Heart left ventricle (tissue), 13 donors: ENCODE measurements around the gene ZNF275.

ENCODE experiments used
- CTCF ChIP-seq, 12 donors: fragments of 200-600 bp; sonication (generic) in 4 of 12; IDR thresholded peaks; one replicate each; pipeline versions ENCODE4 v1.5.0 to v1.8.0; 2018 to 2022; ENCODE audit warnings: antibody characterized with exemption in 12 of 12, mild to moderate bottlenecking in 5 of 12
- POLR2A ChIP-seq, 2 donors: fragments of 450-650 bp; IDR thresholded peaks; one replicate each; pipeline ENCODE4 v1.6.1; 2017; ENCODE audit warnings: antibody characterized with exemption in 2 of 2, mild to moderate bottlenecking in 2 of 2, moderate library complexity in 2 of 2
- donor health status: ischemic (EF 13 %, LVEDD 7.1; RV severe dilation, severe dysfunction).
- donor health status: DM: no; HTN: yes; CAD: no.
- donor health status: DM: no; HTN: no; CAD: no.
- donor health status: ischemic (EF 25% LVEDD 6.9; RV normal size, moderate dysfunction).
- donor health status: ischemic (EF 25% LVEDD 5.7; RV mildly dilated, moderate dysfunction).
- donor health status: ischemic (EF 35%, LVEDD 5.7; RV mildly dilated, moderate dysfunction).
- donor health status: nonischemic (EF 11% LVEDD 7.7; RV severe dilation, severe dysfunction).
- donor health status: DM: yes; HTN: yes; CAD: no.
- donor health status: PGD.
- donor health status: ischemic (EF 29% LVEDD 5.4; RV normal size, mild dysfunction).
- donor health status: nonischemic (EF 23%, LVEDD 6.1; RV moderate dilation, normal function).

- TF ChIP-seq CTCF (IDR thresholded peaks at IDR 0.05), result no peak
- TF ChIP-seq POLR2A (IDR thresholded peaks at IDR 0.05), result no peak
Observed at GRCh38 chrX:153380691-153381090, 46.7 kb downstream of the ZNF275 start.
